ENCODE results near the gene TUBA8. TPM values are rescaled to one million over a fixed set of nuclear protein-coding genes. Genes with fewer than 3 reads are reported as not detected.
"Not testable (repeated sequence)": the region's sequence is repeated elsewhere in the genome, so short reads cannot be mapped to it uniquely, and the experiment has no call there.

Gene TUBA8
- total and polyA plus RNA-seq, 2 donors (not counting 3 experiments of a cell fraction or from before 2014, with no cell fraction given) = 6.9 to 8.9 TPM

- CTCF ChIA-PET = interaction anchor here (1.1 to 8.5 kb wide), 5 partner anchors 16 to 515 kb away, joined by 3 to 385 read pairs (median 5); no protein-coding TSS in a partner anchor
- H3K79me2 ChIP-seq (ENCODE audit: control insufficient read depth, insufficient read depth, low read length) = peaks cover 6% of the 10 kb centered on the region
- no peak overlapping the region for H2AFZ ChIP-seq (ENCODE audit: low read depth, low read length)
- no peak overlapping the region for H3K9ac ChIP-seq (replicated peaks; ENCODE audit: extremely low read depth, insufficient read depth, low read length)
- H3K9me3 ChIP-seq (replicated peaks; ENCODE audit: control insufficient read depth, insufficient read depth, low read length) = no peaks in the 10 kb centered on the region
- H3K4me2 ChIP-seq (ENCODE audit: insufficient read depth, low read length) = no peak overlapping the region
- POLR2A ChIA-PET = no interaction called here
- FAIRE-seq (no peak), DNase-seq (ENCODE audit: low read depth, low spot score) (no peak)
- intact Hi-C loops (cut with micrococcal nuclease) = loop anchor here (10.0 kb wide), 1 partner anchor 439 kb away; the partner anchor contains the start of gene BCL2L13
- peaks cover 12 to 15% of the 10 kb centered on the region in 2 experiments for H3K27me3 ChIP-seq (ENCODE audit: control insufficient read depth in 2 of 2, insufficient read depth in 2 of 2, low read length in 2 of 2)
- peaks cover 14% of the 10 kb centered on the region for H3K4me1 ChIP-seq (ENCODE audit: control insufficient read depth, extremely low read depth, insufficient read depth, low read length)
- dilution Hi-C loops (cut with MboI; ENCODE audit: extremely low pct_ligation_motif_present, low sequenced_read_pairs) = no loop called here
- no peaks in the 10 kb centered on the region for H4K20me1 ChIP-seq (replicated peaks; ENCODE audit: control insufficient read depth, extremely low read depth, insufficient read depth, low read length)
- no TSS peak for BruUV-seq (replicated peaks)
- H3K9me1 ChIP-seq (replicated peaks; ENCODE audit: control insufficient read depth, extremely low read depth, insufficient read depth, low read length) = no peaks in the 10 kb centered on the region
- no peak overlapping the region for H3K27ac ChIP-seq (ENCODE audit: insufficient read depth, low read depth, low read length)
- no peaks in the 10 kb centered on the region for H3K36me3 ChIP-seq (ENCODE audit: control insufficient read depth in 2 of 2, extremely low read depth in 1 of 2, insufficient read depth in 2 of 2, low read length in 2 of 2)
- TF ChIP-seq MYC (IDR thresholded peaks at IDR 0.05; ENCODE audit: low read depth, low read length) (no peak), JUN (IDR thresholded peaks at IDR 0.05; ENCODE audit: borderline replicate concordance, insufficient read depth, insufficient read length, low read depth) (no peak), GATA2 (IDR thresholded peaks at IDR 0.05; ENCODE audit: insufficient read depth, insufficient read length, low read depth, low read length) (no peak), FOS (IDR thresholded peaks at IDR 0.05; ENCODE audit: borderline replicate concordance, insufficient read depth, low read length) (no peak), EZH2 (IDR thresholded peaks at IDR 0.05; ENCODE audit: borderline replicate concordance, low read depth, low read length, severe bottlenecking) (no peak), POLR2AphosphoS5 (IDR thresholded peaks at IDR 0.05; ENCODE audit: insufficient read depth, low read depth, low read length) (no peak), CTCF (IDR thresholded peaks at IDR 0.05; ENCODE audit: extremely low read depth in 1 of 2, insufficient read depth in 1 of 2, low read depth in 1 of 2, low read length in 2 of 2) (no peak), MAX (IDR thresholded peaks at IDR 0.05; ENCODE audit: insufficient read depth, insufficient read length) (no peak), POLR2A (IDR thresholded peaks at IDR 0.05; ENCODE audit: low read depth, low read length) (no peak)
- H3K4me3 ChIP-seq (replicated peaks in 1 of 3; ENCODE audit: insufficient read depth in 1 of 3, low read depth in 1 of 3, low read length in 3 of 3) = no peak overlapping the region
Observed at GRCh38 chr22:18073467-18073866, 37.1 kb upstream of the TUBA8 start.

DNA sequence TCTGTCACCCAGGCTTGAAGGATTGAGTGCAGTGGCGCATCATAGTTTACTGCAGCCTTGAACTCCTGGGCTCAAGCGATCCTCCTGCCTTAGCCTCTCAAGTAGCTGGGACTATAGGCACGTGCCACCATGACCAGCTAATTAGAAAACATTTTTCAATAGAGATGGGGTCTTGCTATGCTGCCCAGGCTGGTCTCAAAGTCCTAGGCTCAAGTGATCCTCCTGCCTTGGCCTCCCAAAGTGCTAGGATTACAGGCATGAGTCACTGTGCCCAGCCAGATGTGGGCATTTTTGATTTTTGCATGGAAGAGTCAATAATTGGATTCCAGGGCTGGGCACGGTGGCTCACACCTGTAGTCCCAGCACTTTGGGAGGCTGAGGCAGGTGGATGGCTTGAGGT, 36.7 kb upstream of the TUBA8 start:
- DNase-seq (ENCODE audit: low read depth, low spot score); dilution Hi-C loops (cut with MboI; ENCODE audit: extremely low pct_ligation_motif_present, low sequenced_read_pairs); H3K4me2 ChIP-seq (ENCODE audit: insufficient read depth, low read length); H3K9ac ChIP-seq (replicated peaks; ENCODE audit: extremely low read depth, insufficient read depth, low read length); H3K36me3 ChIP-seq (ENCODE audit: control insufficient read depth in 2 of 2, extremely low read depth in 1 of 2, insufficient read depth in 2 of 2, low read length in 2 of 2); H3K27ac ChIP-seq (ENCODE audit: insufficient read depth, low read depth, low read length); H3K4me3 ChIP-seq (replicated peaks in 1 of 3; ENCODE audit: insufficient read depth in 1 of 3, low read depth in 1 of 3, low read length in 3 of 3); H4K20me1 ChIP-seq (replicated peaks; ENCODE audit: control insufficient read depth, extremely low read depth, insufficient read depth, low read length); H3K9me3 ChIP-seq (replicated peaks; ENCODE audit: control insufficient read depth, insufficient read depth, low read length); FAIRE-seq; POLR2A ChIA-PET; H2AFZ ChIP-seq (ENCODE audit: low read depth, low read length); BruUV-seq (replicated peaks); H3K9me1 ChIP-seq (replicated peaks; ENCODE audit: control insufficient read depth, extremely low read depth, insufficient read depth, low read length): not testable (repeated sequence)
- H3K27me3 ChIP-seq (ENCODE audit: control insufficient read depth in 2 of 2, insufficient read depth in 2 of 2, low read length in 2 of 2) = peaks cover 12 to 13% of the 10 kb centered on the region in 2 experiments
- CTCF ChIA-PET = interaction anchor here (0.7 to 8.5 kb wide), 6 partner anchors 16 to 515 kb away, joined by 3 to 385 read pairs (median 4); no protein-coding TSS in a partner anchor
- peaks cover 10% of the 10 kb centered on the region for H3K79me2 ChIP-seq (ENCODE audit: control insufficient read depth, insufficient read depth, low read length)
- H3K4me1 ChIP-seq (ENCODE audit: control insufficient read depth, extremely low read depth, insufficient read depth, low read length) = peaks cover 19% of the 10 kb centered on the region
- intact Hi-C loops (cut with micrococcal nuclease) = loop anchor here (10.0 kb wide), 1 partner anchor 439 kb away; the partner anchor contains the start of gene BCL2L13
